IMR-90 (cell line): ENCODE results near the gene UPP2. TPM values are rescaled to one million over a fixed set of nuclear protein-coding genes. Genes with fewer than 3 reads are reported as not detected.

Experiments used
- ATAC-seq: fragments of 200-7000 bp; cut with Tn5 transposase; 2 replicates; pipeline ENCODE4 v1.9.1; 2020; ENCODE audit warnings: low read depth, mild to moderate bottlenecking, moderate library complexity
- BruUV-seq: library from RNA; stranded (reverse); fragments of 400-500 nt; replicated peaks from 2 replicates; lab custom pipeline; 2021; lab: Mats Ljungman, UMichigan
- CTCF ChIA-PET: fragments of 300-600 bp; formaldehyde crosslinking; extraction: SDS; loops from one replicate; lab custom pipeline; 2021; ENCODE audit warnings: antibody characterized with exemption; lab: Yijun Ruan, JAX
- POLR2A ChIA-PET: fragments of 300-600 bp; sonication (Branson Sonifier 250); formaldehyde crosslinking; loops from one replicate; lab custom pipeline; 2022; ENCODE audit warnings: antibody characterized with exemption; ENCODE audit not compliant: unreplicated experiment; lab: Charles Lee
- DNase-seq: peaks from one replicate; pipeline ENCODE4 v3.0.0; 2013
- H2AFZ ChIP-seq: replicated peaks from 2 replicates; pipeline ENCODE3; 2013; ENCODE audit warnings: low read length, mild to moderate bottlenecking; ENCODE audit not compliant: poor library complexity
- H2AK5ac ChIP-seq: 2 replicates; pipeline ENCODE4 v1.6.1; 2013; ENCODE audit warnings: low read depth, low read length, inconsistent platforms
- H2AK9ac ChIP-seq: replicated peaks from 2 replicates; pipeline ENCODE3; 2013; ENCODE audit warnings: mild to moderate bottlenecking, low read depth, low read length, moderate library complexity; ENCODE audit not compliant: poor library complexity
- H2BK120ac ChIP-seq: 2 replicates; pipeline ENCODE4 v1.6.1; 2013; ENCODE audit warnings: low read depth, low read length, inconsistent platforms
- H2BK15ac ChIP-seq: 3 replicates; pipeline ENCODE4 v1.6.1; 2013; ENCODE audit warnings: low read depth, low read length, inconsistent platforms
- H2BK20ac ChIP-seq: 2 replicates; pipeline ENCODE4 v1.6.1; 2013; ENCODE audit warnings: low read depth, mild to moderate bottlenecking, inconsistent platforms, low read length, moderate library complexity
- H2BK5ac ChIP-seq: 2 replicates; pipeline ENCODE4 v1.6.1; 2013; ENCODE audit warnings: mild to moderate bottlenecking, low read depth, low read length, inconsistent platforms; ENCODE audit not compliant: poor library complexity, severe bottlenecking
- H3K14ac ChIP-seq: replicated peaks from 2 replicates; pipeline ENCODE4 v1.6.1; 2013; ENCODE audit warnings: low read depth, low read length, inconsistent platforms
- H3K18ac ChIP-seq: 2 replicates; pipeline ENCODE4 v1.6.1; 2013; ENCODE audit warnings: low read depth, low read length, control low read depth
- H3K23ac ChIP-seq: 2 replicates; pipeline ENCODE4 v1.6.1; 2013; ENCODE audit warnings: low read depth, low read length, inconsistent platforms
- H3K27ac ChIP-seq: 2 replicates; pipeline ENCODE4 v1.5.1; 2013; ENCODE audit warnings: mild to moderate bottlenecking, control low read depth, low read length; ENCODE audit not compliant: insufficient read depth
- H3K27me3 ChIP-seq: 2 replicates; pipeline ENCODE4 v1.6.1; 2013; ENCODE audit warnings: low read length; ENCODE audit not compliant: control insufficient read depth, insufficient read depth
- H3K36me3 ChIP-seq: 2 replicates; pipeline ENCODE4 v1.6.1; 2013; ENCODE audit warnings: low read length, mixed read lengths; ENCODE audit not compliant: control insufficient read depth, insufficient read depth
- H3K4ac ChIP-seq: 2 replicates; pipeline ENCODE4 v1.6.1; 2013; ENCODE audit warnings: low read depth, low read length, inconsistent platforms
- H3K4me1 ChIP-seq: 2 replicates; pipeline ENCODE4 v1.6.1; 2013; ENCODE audit warnings: low read length, mixed read lengths; ENCODE audit not compliant: control insufficient read depth, insufficient read depth
- H3K4me2 ChIP-seq: 2 replicates; pipeline ENCODE4 v1.6.1; 2013; ENCODE audit warnings: low read depth, mild to moderate bottlenecking, control low read depth, low read length, moderate library complexity
- H3K4me3 ChIP-seq: 2 replicates; pipeline ENCODE4 v1.5.1; 2013; ENCODE audit warnings: low read depth, mild to moderate bottlenecking, control low read depth, low read length, moderate library complexity; ENCODE audit not compliant: insufficient read depth
- H3K56ac ChIP-seq: 2 replicates; pipeline ENCODE4 v1.6.1; 2013; ENCODE audit warnings: low read length, inconsistent platforms; ENCODE audit not compliant: insufficient read depth; ENCODE audit errors: extremely low read depth
- H3K79me1 ChIP-seq, 2 experiments: 2 replicates each; pipeline ENCODE4 v1.6.1; 2013; ENCODE audit warnings: low read length in 2 of 2, inconsistent platforms in 1 of 2, low read depth in 1 of 2
- H3K9ac ChIP-seq: 2 replicates; pipeline ENCODE4 v1.6.1; 2013; ENCODE audit warnings: low read depth, low read length, control low read depth
- H3K9me1 ChIP-seq: 2 replicates; pipeline ENCODE4 v1.6.1; 2013; ENCODE audit warnings: low read length, inconsistent platforms; ENCODE audit not compliant: insufficient read depth
- H3K9me3 ChIP-seq: 2 replicates; pipeline ENCODE4 v1.6.1; 2013; ENCODE audit warnings: low read length; ENCODE audit not compliant: control insufficient read depth, insufficient read depth
- H4K20me1 ChIP-seq: 2 replicates; pipeline ENCODE4 v1.6.1; 2013; ENCODE audit warnings: low read length, inconsistent platforms; ENCODE audit not compliant: insufficient read depth
- H4K5ac ChIP-seq: 2 replicates; pipeline ENCODE4 v1.6.1; 2013; ENCODE audit warnings: mild to moderate bottlenecking, low read depth, low read length, control low read depth
- H4K8ac ChIP-seq, 2 experiments: 2 replicates each; pipeline ENCODE4 v1.6.1; 2013; ENCODE audit warnings: low read depth in 2 of 2, low read length in 2 of 2, control low read depth in 1 of 2, inconsistent platforms in 1 of 2
- H4K91ac ChIP-seq: 2 replicates; pipeline ENCODE4 v1.6.1; 2013; ENCODE audit warnings: low read depth, low read length, inconsistent platforms; ENCODE audit not compliant: insufficient read depth
- BHLHE40 ChIP-seq: fragments of 150-350 bp; IDR thresholded peaks from 2 replicates; pipeline ENCODE4 v1.6.1; 2016; ENCODE audit warnings: mild to moderate bottlenecking, low read depth, low read length
- CHD1 ChIP-seq: IDR thresholded peaks from 2 replicates; pipeline ENCODE4 v1.6.1; 2012; ENCODE audit warnings: low read depth, low read length, improper control_type of control experiment
- WGBS, 2 experiments: methylation state at CpG; one replicate each; pipeline versions ENCODE4 v1.1.5 to v1.1.7; 2013; ENCODE audit warnings: missing lambda C conversion rate in 2 of 2; ENCODE audit not compliant: insufficient read length in 1 of 2; ENCODE audit errors: extremely low coverage in 2 of 2; 5-methylcytosine and 5-hydroxymethylcytosine counted together
- dilution Hi-C: fragments of 300-500 bp; cut with HindIII; formaldehyde crosslinking; loops from one replicate; pipeline ENCODE4 v1.14.3; 2018; ENCODE audit warnings: low sequenced_read_pairs; ENCODE audit not compliant: unreplicated experiment
- in situ Hi-C: fragments of 300-500 bp; cut with MboI; formaldehyde crosslinking; loops from 3 replicates; pipeline ENCODE4 v1.14.3; 2019; ENCODE audit warnings: low sequenced_read_pairs, inconsistent platforms, mixed read lengths
- intact Hi-C: fragments of 100-400 bp; cut with micrococcal nuclease; formaldehyde crosslinking; loops from 2 replicates; pipeline ENCODE4 v1.10.0; 2022
- polyA plus RNA-seq, 3 experiments: library from polyadenylated mRNA; depleted of rRNA; stranded (reverse); fragments of >200 nt; gene quantifications; 2 replicates each; pipeline ENCODE4 v1.2.3, GENCODE V29; 2012; ENCODE audit warnings: low replicate concordance in 1 of 3
- total RNA-seq: library from RNA; depleted of rRNA; stranded (reverse); fragments of >200 nt; gene quantifications from 2 replicates; pipeline ENCODE4 v1.2.3, GENCODE V29; 2012
- TF ChIP-seq, protein P1 (sequence below): conservative IDR thresholded peaks from 2 replicates; pipeline ENCODE4 v1.5.1; 2012; ENCODE audit warnings: mild to moderate bottlenecking, low read depth, low read length, improper control_type of control experiment
- TF ChIP-seq, protein P2 (sequence below): fragments of 150-350 bp; IDR thresholded peaks from 2 replicates; pipeline ENCODE4 v1.6.1; 2017; ENCODE audit warnings: mild to moderate bottlenecking, antibody characterized with exemption, low read length, low read depth

UPP2 gene
- total and polyA plus RNA-seq, 2 of the 4 experiments (the other 2 are of a cell fraction) = not detected

DNA sequence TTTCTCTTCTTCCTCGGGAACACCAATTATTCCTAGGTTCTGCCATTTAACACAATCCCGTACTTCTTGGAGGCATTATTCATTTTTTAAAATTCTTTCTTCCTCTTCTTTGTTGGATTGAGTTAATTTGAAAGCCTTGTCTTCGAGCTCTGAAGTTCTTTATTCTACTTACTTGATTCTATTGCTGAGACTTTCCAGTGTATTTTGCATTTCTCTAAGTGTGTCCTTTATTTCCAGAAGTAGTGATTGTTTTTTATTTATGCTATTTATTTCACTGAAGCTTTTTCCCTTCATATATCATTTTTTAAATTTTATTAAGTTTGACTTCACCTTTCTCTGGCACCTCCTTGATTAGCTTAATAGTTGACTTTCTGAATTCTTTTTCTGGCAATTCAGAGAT, 13.6 kb upstream of the UPP2 start:
- no peak for TF ChIP-seq BHLHE40
- TF ChIP-seq, protein P1, sequence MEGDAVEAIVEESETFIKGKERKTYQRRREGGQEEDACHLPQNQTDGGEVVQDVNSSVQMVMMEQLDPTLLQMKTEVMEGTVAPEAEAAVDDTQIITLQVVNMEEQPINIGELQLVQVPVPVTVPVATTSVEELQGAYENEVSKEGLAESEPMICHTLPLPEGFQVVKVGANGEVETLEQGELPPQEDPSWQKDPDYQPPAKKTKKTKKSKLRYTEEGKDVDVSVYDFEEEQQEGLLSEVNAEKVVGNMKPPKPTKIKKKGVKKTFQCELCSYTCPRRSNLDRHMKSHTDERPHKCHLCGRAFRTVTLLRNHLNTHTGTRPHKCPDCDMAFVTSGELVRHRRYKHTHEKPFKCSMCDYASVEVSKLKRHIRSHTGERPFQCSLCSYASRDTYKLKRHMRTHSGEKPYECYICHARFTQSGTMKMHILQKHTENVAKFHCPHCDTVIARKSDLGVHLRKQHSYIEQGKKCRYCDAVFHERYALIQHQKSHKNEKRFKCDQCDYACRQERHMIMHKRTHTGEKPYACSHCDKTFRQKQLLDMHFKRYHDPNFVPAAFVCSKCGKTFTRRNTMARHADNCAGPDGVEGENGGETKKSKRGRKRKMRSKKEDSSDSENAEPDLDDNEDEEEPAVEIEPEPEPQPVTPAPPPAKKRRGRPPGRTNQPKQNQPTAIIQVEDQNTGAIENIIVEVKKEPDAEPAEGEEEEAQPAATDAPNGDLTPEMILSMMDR = no peak
- TF ChIP-seq, protein P2, sequence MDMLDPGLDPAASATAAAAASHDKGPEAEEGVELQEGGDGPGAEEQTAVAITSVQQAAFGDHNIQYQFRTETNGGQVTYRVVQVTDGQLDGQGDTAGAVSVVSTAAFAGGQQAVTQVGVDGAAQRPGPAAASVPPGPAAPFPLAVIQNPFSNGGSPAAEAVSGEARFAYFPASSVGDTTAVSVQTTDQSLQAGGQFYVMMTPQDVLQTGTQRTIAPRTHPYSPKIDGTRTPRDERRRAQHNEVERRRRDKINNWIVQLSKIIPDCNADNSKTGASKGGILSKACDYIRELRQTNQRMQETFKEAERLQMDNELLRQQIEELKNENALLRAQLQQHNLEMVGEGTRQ = no peak
- TF ChIP-seq CHD1 = no peak
- intact Hi-C loops = no loop called here
- Histone ChIP-seq H3K27ac (no peak overlapping the region), H3K79me1 (no peaks in the 10 kb centered on the region), H4K5ac (no peak overlapping the region), H2AK9ac (no peak overlapping the region), H3K9me3 (no peaks in the 10 kb centered on the region), H3K14ac (no peak overlapping the region), H3K27me3 (no peaks in the 10 kb centered on the region), H3K4me2 (no peak overlapping the region), H4K20me1 (no peaks in the 10 kb centered on the region), H2BK20ac (no peak overlapping the region), H3K4me1 (no peaks in the 10 kb centered on the region), H3K9ac (no peak overlapping the region), H2BK120ac (no peak overlapping the region), H3K36me3 (no peaks in the 10 kb centered on the region), H3K18ac (no peak overlapping the region), H2AFZ (no peak overlapping the region), H3K56ac (no peak overlapping the region), H2BK5ac (no peak overlapping the region), H3K4ac (no peak overlapping the region), H4K91ac (no peak overlapping the region), H2AK5ac (no peak overlapping the region), H2BK15ac (no peak overlapping the region), H3K9me1 (no peaks in the 10 kb centered on the region), H3K4me3 (no peak overlapping the region), H4K8ac (no peak overlapping the region), H3K23ac (no peak overlapping the region)
- no CpG with 5 or more reads among the region's 3 CpGs for WGBS, 2 experiments
- dilution Hi-C loops = no loop called here
- in situ Hi-C loops = no loop called here
- no peak for DNase-seq
- ChIA-PET CTCF (no interaction called here), POLR2A (no interaction called here)
- no peak for ATAC-seq
- BruUV-seq = no TSS peak
